CD4-positive, alpha-beta T cell treated with Interleukin-15 for 1 hour (primary cell): ENCODE results near the gene FEZF1.

Experiments used
- DNase-seq: peaks from one replicate; pipeline ENCODE4 v3.0.0-alpha.2; 2020

The FEZF1 gene

DNA sequence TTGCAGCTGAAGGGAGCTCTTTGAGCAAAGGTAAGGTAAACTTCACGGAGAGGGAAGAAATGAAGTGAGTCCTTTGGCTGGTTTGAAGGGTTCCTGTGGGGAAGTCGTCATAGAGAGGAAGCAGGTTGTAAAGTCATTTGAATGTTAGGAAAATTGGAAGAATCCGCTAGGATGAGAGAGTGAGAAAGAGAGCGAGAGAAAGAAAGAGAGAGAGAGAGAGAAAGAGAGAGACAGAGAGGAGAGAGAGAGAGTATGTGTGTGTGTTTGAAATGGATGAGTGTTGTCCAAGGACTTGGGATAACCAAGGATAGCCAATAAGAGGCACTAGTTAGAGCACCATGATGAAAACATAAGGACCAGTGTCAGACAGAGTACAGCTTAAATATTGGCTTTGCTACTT, 43.1 kb downstream of the FEZF1 start:
- no peak for DNase-seq

DNA sequence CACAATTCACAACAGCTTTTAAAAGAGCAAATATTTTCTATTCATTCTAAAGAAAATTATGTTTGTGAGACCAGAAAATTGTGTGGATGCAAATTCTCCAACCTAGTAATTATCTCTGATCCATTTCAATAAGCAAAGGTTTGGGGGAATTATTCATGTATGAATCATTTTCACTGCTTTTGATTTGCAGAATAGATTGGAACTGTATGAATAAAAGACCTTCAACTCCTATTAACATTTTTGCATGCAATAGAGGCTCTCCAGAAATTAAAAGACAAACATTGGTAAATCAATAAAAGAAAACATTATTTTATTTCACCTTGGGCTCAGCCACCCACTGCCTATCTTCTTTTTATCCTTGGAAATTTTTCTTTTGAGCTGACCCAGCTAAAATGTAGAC, 43.5 kb downstream of the FEZF1 start:
- no peak for DNase-seq

DNA sequence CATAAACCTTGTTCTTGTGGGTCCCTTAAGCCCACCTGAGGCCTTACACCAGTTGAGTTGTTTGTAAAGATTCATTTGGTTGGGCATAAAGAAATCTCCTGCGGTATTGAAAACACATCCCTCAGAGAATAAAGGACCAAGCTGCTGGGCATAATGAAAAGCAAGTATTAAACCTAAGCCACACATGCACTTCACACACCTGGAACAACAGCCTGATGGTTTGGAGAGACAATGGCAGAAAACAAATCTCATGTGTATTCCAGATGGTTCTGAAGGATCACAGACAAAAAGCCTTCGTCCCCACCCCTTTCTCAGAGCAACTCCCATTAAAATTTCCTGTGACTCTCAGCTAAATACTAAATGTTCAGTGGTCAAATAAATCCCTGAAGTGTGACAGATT, 44.2 kb downstream of the FEZF1 start:
- DNase-seq = no peak

DNA sequence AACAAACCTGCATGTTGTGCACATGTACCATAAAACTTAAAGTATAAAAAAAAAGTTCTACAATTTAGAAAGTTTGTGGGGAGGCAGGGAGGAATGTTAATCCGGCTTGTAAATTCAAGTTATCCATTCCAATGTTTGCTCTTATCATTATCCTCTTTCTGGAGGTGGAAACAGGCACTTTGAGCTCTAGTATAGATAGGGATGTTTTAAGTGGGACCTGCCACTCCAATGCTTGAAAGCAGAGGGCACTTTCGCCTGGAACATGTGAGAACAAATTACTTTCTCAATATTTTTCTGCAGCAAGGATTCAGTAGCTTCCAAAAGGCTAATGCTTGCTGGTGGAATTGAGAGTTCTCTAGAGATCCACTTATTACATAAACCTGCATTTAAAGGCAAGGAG, 45.6 kb downstream of the FEZF1 start:
- no peak for DNase-seq

DNA sequence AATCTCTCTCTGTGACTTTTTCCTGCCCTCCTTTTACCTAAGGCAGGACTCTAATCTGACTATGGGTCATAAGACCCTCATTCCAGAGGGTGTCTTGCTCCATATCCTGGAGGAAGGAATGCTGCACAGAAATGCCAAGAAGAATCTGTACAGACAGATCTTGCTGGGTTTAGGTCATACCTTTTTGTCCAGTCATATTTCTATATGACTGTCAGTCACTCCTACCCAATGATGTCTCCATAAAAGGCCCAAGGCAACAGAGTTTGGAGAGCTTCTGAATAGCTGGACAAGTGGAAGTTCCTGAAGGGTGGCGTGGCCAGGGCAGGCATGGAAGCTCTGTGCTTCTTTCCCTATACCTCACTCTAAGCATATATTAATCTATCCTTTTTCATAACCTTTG, 47.5 kb downstream of the FEZF1 start:
- no peak for DNase-seq

DNA sequence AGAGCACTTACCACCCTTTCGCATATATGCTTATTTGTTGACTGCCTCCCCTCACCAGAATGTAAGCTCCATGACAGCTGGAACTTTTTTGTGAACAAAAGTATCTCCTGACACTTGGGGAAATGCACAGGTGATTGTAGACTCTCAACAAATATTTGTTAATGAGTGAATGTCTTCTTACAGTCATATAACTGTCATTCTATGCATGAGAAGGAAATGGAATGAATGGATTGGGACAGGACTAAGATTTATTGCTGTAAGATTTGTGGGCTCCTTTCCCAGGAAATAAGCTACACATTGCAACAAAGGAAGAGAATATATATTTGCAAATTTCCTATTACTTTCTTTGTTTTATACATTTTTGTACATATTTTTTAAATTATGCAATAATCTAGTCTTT, 48.5 kb downstream of the FEZF1 start:
- no peak for DNase-seq

DNA sequence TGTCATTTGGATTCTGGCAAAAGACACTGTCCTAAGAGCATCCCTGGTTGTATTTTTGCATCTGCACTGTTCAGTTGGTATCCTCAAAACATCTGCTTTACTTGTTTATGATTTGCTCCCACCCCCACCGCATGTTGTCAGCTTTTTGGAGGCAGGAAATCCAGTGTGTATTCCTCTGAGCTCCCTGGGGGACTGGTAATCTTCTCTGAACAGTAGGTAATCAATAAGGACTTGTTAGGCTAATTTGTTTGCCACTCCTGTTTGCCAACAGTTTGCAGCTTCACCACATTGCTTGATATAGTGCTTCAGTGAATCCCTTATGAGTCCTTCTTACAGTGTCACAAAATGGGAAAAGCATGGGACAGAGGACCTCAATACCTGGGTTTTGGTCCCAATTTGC, 49.1 kb downstream of the FEZF1 start:
- DNase-seq = no peak
